NCI-H345 treated with DMSO at 0.1 percent for 48 hours (cell line): Measurements from ENCODE around the gene PICALM.

Source experiments
- DNase-seq: peaks from one replicate; lab custom pipeline; 2025; ENCODE audit not compliant: unreplicated experiment; lab: John Stamatoyannopoulos, UW

The PICALM gene

DNA sequence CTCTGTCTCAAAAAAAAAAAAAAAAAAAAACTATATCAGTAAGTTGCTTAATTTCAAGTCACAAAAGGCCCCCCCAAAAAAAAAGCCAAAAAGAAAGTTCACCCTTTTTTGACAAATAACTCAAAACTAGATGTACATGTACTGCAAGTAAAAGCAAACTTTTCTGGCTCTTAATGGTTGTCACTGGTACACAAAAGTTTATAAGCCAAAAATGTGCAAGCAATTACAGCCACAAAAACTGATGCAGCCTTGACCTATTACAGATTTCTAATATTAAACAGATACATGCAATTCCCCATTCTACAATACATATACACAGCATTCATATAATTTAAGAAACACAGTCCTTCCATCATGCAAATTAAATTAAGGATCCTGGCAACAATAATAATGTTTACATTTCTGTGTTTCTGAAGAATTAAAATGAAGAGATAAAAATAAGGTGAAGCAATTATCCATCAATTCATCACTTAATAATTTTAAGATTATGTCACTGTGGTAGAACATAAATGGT lies 18.6 kb downstream of the PICALM start:
- DNase-seq = no peak

DNA sequence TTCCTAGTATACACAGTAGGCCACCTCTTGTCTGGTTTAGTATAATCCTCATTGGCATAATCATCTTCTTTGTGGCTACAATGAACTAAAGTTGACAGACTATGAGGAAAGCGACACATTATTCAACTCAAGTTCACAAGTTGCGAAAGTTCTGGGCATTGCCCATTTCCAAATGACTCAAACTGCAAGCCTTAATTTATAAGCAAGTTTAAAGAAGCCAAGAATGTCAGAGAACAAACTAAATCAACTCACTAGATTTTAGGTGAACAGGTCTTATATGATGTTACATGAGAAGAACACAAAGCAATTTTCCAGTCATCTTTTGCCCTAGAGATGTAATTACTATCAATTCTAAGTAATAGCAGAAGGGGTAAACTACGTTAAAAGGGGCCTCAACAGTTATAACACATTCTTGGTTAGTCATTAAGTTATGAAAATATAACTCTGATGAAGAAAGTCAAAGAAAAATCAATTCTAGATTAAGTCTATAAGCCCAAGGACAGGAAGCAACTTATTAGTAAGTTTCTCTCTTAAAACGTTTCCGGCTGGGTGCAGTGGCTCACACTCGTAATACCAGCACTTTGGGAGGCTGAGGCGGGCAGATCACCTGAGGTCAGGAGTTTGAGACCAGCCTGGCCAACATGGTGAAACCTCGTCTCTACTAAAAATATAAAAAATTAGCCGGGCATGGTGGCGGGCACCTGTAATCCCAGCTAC lies 21.5 kb downstream of the PICALM start:
- DNase-seq = no peak

DNA sequence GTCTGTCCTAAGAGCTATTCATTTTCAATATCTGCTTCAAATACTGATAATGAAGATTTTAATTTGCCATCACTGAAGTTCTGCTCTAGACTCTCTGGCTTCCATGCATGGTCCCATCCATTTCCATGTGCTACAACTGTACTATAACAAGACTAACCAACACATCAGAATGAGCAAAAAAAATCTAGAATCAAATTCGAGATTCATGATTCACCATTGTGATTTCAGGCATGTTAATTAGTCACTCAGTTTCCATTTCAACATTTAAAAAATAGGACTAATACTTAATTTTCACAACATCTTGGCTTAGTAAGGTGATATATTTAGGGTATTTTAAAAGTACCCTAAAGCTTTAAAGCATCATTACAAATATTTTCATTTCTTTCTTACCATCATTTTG lies 22.8 kb downstream of the PICALM start:
- no peak for DNase-seq

DNA sequence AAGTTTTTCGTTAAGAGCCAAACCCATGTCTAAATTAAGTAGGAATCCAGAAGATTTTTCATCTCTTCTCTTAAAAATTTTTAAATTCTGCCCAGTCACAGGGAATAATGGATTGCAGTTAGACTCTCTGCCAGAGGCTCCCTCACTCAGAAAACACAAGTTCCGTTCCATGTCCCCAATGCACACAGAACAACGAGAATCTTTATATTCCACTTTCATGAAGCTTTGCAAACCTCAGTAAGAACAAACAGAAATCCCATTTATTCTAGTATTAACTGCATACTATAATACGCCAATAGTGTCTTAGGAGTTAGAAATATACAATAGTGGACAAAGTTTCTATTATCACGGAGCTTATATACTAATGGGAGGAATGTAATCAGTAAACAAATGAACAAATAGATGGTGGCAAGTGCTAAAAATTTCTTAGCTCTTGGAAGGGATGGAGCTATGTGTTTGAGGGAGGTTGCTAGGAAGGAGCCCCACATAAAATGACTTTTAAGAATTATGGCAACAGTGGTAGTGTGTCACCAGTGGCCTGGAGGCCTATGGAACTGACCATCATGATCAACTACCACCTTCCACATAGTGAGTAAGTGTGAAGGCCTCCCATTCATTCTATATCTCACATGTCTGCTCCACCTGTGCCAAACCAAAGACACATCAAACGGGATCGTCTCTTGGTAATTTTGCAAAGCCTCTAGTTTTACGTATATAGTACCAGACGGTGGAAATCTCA lies 24.9 kb downstream of the PICALM start:
- DNase-seq = no peak

DNA sequence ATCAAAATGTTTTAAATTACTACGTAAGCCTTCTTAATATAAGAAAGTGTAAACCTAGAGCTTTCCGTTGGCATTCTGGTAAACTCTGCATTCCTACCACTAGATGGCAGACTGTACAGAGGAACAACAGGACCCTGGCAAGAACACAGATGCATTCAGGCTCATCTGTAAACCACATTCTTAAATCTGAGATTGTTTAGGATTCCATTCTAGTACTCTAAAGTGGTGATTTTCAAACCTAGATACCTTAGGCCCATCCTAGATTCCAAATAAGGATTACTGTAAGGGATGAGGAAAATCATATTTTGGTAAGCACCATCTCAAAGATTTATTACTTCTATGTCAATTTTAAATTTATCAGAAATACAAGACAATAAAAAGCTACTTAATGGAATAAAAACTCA lies 26.9 kb downstream of the PICALM start:
- peak; percentile 46 for DNase-seq

DNA sequence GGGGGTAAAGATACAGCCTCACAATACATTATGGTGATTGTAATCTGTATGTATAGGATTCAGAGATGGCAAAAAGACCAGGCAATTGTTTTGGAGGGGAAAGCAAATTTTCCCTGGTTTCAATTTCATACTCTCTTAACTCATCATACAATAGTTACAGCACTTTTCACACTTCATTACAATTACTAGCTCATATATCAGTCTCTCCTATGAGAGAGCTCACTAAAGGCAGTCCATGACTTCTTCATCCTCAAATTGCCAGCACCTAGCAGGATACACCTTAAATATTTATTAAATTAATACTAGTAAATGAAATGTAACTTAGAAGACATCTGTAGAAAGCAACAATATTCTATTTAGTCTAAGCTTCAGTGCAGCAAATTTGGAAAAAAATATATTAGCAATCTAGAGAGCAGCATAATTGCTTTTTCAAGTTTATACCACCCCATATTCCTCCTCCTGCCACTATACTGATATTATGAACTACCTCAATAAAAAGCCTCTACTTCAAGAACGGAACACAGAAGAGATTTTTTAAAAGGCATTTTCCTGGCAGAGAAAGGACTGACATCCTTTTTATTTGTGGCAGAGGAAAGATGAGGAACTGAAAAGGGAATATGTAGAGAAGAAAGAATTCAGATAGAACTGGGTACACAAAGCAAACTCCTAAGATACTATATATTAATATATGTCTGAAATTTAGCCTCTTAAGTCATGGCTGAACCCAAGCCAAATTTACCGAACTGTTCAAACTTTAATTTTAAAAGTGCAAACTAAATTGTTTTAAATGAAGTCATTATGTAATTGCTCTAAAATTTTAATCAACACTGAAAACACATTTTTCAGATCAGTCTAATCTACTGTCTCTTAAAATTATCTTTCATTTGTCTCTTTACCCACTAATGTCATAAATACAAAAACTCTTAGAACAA lies 27.7 kb downstream of the PICALM start:
- no peak for DNase-seq

DNA sequence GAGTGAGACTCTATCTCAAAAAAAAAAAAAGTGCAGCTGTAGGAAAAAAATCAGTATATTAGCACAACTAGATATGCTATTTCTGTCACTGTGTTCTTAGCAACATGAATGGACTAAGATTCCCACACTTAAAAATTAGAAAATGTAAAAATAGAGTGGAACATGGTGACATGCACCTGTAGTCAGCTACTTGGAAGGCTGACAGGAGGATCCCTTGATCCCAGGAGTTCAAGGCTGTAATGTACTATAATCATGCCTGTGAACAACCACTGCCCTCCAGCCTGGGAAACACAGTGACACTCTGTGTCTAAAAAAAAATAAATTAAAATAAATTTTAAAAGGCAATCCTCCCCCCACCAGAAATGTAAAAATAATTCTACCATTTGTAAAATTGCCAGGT lies 29.8 kb downstream of the PICALM start:
- DNase-seq = no peak

DNA sequence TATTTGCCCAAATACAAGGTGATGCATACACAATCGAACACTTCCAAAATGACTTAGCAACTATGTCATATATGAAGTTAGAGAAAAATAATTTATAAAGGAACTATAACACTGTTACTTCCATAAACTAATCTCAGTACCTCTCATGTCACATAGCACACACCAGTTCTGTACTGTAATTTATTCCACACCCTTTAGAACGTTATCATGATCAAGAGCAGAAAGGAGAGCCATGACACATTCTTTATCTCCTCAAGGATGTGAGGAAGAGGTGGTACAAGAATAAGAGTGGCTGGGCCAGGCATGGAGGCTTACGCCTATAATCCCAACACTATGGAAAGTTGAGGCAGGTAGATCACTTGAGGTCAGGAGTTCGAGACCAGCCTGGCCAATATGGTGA lies 31.1 kb downstream of the PICALM start:
- DNase-seq = no peak

DNA sequence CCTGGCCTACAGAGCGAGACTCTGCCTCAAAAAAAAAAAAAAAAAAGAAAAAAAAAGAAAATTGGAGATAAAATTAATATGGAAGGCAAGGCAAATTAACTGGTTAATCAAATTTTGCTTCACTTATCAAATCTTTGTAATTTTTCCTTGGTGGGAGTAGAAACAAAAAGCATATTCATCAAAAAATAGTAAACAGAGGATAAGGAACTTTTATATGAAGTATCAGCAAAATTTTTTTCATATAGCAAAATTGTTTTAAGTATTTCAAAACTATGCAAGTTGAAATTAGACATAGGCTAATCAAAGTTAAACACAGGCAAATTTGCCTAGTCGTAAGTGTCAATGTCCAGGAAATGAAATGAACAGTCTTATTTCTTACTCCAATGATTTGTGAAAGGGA lies 33.0 kb downstream of the PICALM start:
- no peak for DNase-seq

DNA sequence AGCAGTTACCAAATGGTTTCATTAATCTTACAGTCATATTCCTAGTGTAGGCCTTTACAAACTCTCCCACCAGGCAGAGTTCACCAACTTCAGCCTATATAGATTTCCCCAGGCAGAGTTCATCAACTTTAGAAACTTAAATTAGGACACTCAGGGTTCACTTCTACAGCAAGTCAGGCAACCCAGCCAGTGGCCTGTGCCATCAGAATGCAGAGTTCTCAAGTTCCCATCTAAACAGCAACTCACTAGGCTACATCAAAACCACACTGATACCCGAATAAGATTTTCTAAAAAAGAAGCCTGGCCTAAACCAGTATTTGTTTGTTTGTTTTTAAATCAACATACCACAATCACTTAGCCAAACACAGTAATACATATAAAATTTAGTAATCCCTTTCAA lies 33.7 kb downstream of the PICALM start:
- DNase-seq = no peak

DNA sequence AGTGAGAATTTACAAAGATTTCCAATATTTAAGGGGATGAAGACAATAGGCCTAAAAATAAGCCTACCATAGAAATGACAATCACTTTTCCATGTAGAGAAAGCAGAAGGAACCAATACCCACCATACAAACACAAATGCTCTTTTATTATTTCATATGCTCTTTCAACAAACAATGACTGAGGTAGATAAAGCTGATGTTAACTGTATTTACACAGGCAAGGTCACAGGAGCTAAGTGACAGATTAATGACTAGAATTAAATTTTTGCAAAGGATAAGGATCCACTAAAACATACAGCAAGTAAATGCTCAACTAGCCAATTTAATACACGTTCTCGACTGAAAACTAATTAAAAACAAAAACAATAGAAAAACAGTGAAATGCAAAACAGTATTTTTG lies 34.2 kb downstream of the PICALM start:
- no peak for DNase-seq

DNA sequence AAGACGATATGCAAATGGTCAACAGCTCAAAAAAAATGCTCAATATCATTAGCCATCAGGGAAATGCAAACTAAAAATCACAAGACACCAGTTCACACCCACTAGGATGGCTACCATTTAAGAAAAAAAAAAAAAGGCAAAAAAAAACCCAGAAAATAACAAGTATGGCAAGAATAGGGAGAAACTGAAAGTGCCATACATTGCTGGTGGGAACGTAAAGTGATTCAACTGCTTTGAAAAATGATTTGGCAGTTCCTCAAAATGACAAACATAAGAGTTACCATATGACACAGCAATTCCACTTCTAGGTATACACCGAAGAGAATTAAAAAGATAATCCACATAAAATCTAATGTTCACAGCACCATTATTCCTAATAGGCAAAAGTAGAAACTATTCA lies 47.5 kb downstream of the PICALM start:
- DNase-seq = no peak

DNA sequence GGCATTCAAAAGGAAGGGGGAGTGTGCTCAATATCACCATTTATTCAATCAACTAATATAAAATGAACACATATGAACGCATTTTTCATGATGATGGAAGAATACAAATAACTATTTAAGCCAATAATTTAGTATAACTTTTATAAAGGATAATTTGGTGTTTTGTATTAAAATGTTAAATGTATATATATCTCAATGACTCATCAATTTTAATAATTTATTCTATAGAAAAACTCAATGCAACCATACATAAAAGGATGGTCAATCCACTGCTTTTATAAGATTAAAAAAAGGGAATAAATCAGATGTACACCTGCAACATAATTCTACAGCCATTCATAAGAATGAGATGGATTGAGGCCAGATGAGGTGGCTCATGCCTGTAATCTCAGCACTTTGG lies 50.6 kb downstream of the PICALM start:
- DNase-seq = no peak

DNA sequence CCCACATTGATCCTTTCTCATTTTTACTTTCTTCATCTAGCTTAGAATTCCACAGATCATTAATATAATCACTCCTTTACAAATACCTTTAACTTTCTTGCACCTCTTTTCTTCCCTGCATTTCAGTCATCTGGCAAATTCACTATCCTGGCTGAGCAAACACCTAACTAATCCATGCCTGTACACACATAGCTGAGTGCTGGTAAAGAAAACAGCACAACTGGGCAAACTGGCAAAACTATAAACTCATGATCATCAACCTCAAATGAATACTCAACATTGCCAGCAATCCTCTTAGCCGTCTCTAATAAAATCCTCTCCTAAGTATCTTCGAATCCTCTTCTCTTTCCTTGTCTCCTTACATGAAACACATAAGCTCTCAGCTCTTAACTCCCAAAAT lies 52.4 kb downstream of the PICALM start:
- DNase-seq = no peak

DNA sequence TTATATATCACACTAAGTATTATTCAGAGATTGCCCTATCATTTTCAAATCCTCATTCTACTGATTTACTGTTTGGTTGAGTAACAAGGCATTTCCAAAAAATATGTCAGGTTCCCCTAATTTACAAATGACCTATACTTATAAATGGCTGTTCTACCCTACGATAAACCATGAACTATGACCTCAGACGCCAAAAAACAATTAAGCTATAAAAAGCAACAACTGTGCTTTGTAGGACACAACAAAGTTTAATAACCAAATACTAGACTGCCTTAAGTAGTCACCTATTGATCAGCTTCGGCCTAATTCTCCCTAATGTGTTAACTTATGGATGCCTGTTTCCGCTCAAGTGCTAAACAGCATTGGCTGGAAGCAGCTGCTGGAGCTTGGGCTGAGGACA lies 53.2 kb downstream of the PICALM start:
- no peak for DNase-seq

DNA sequence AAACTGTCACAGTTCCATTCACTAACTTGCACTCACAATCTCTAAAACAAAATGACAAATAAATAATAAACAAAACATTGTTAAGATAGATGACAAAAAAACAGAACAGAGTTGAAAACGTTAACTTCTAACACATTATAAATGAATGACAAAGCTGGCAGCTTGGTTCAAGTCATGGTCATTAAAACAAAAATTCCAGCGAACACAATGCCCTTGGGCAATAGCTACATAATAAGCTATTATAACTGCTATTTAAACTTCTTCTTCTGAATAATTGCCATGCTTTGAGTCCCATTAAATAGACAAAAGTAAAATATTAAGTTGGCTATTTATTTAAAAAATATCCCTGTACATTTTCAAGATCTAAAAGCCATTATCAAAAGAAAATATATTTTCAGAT lies 54.7 kb downstream of the PICALM start:
- no peak for DNase-seq

DNA sequence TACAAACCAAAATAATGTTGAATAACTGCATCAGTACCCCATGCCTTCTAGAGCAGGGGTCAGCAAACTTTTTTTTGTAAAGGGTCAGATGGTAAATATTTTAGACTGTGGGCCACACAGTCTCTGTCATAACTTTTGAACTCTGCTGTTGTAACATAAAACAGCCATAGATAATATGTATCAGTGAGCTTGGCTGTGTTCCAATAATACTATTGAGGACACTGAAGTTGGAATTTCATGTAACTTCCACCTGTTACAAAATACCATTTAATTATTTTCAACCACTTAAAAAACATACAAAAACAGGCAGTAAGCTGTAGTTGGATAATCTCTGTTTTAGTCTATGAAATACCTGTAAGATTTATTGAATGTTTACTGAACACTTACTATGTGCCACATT lies 55.2 kb downstream of the PICALM start:
- DNase-seq = no peak

DNA sequence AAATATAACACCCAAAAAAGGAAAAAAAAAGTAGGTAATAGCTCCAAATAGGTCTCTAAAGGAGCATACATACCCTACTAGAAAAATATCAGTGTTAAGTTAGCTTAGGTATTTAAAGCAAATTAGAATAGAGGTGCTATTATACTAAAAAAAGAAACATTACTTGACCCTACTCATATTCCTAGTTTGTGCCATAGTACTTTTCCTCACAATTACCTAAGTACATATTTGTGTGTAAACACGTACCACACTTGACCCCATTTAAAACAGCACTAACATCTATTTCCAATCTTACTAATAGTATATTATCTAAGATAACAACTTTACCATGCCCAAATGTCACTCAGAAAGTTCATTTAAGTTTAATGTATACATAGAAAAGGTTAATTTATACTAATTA lies 57.7 kb downstream of the PICALM start:
- DNase-seq = no peak

DNA sequence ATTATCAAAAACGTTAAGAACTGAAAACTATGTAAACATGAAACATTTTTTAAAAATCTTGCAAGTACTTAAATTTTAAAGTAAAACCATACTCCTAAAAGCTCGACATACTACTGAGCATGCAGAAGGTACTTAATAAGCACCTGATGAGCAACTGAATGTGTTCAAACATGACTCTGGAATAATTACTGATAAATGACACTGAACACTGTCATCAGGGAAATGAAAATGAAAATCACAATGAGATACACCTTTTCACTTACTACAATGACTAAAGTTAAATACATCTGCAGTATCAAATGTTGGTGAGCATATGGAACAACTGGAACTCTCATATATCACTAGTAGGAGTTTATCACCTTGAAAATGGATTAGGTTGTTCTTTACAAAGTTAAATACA lies 65.2 kb downstream of the PICALM start:
- no peak for DNase-seq

DNA sequence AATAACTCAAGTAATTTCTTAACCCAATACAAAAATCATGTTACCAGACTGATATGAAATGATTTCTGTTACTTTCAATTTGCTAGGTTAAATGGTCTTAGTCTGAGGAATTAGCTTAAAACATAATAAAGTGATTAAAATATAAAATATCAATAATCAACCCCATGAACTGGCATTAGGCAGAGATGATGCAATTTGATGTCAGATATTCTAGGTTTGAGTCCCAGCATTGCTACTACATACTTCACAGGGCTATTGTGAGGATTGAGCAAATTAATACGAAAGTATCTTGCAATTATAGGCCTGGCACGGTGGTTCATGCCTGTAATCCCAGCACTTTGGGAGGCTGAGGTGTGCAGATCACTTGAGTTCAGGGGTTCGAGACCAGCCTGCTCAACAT lies 66.5 kb downstream of the PICALM start:
- DNase-seq = no peak

DNA sequence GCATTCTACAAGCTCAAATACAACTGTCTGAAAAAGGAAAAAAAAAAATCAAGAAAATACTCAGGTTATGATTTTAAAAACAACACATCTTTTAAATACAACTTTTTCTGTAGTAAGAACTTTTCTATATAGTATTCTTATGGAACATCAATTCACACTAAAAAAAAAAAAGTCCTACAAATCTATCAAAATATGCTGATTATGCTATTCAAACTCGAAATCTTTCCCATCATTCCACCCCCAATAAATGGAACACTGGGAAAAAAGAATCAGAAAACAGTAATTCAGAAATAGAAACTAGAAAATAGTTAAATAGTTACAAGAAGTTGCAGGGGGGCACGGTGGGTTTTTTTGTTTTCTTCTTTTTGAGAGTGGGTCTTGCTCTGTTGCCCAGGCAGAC lies 77.4 kb downstream of the PICALM start:
- DNase-seq = no peak

DNA sequence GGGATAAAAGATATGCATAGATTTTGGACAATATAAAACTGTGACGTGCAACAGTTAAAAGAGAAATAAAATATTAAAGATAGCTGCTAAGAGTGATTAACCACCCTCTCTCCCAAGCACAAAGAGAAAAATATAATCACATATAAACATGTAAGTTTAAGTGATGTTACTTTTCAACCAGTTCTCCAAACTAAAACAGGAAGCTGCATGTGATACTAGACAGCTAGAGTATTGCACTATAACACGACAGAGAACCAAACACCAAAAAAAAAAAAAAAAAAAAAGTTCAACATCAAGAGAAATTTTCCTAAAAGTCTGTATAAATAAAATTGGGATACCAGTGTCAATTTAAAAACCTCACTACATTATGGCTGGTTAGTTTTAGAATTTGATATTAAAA lies 79.1 kb downstream of the PICALM start:
- no peak for DNase-seq
